H1 (cell line): ENCODE measurements around the gene PI4K2A. TPM values are rescaled to one million over a fixed set of nuclear protein-coding genes. Genes with fewer than 3 reads are reported as not detected.

Experiments
- BACH1 ChIP-seq: IDR thresholded peaks from 2 replicates; pipeline ENCODE4 v1.6.1; 2012; ENCODE audit warnings: low read length, improper control_type of control experiment
- CHD1 ChIP-seq: IDR thresholded peaks from 2 replicates; pipeline ENCODE4 v1.6.1; 2012; ENCODE audit warnings: low read depth, low read length, improper control_type of control experiment
- CTBP2 ChIP-seq: IDR thresholded peaks from 2 replicates; pipeline ENCODE4 v1.7.0; 2011; ENCODE audit warnings: borderline replicate concordance, mild to moderate bottlenecking, moderate library complexity, mixed read lengths, low read length; ENCODE audit not compliant: insufficient read depth, insufficient read length
- EGR1 ChIP-seq: IDR thresholded peaks from 2 replicates; pipeline ENCODE4 v1.6.1; 2011; ENCODE audit warnings: low read depth, low read length, borderline replicate concordance
- HDAC2 ChIP-seq, 2 experiments: fragments of 300-600 bp in 1 of 2; sonication (generic) in 1 of 2; IDR thresholded peaks; 2 replicates each; pipeline ENCODE4 v1.6.1; 2011 to 2012; ENCODE audit warnings: low read depth in 2 of 2, low read length in 2 of 2, mild to moderate bottlenecking in 2 of 2, moderate library complexity in 2 of 2, borderline replicate concordance in 1 of 2, inconsistent platforms in 1 of 2
- KDM1A ChIP-seq: fragments of 200-600, 300-600 bp; sonication (generic); IDR thresholded peaks from 2 replicates; pipeline ENCODE4 v1.7.1; 2016; ENCODE audit warnings: mild to moderate bottlenecking, low read length, borderline replicate concordance
- RBBP5 ChIP-seq: IDR thresholded peaks from 2 replicates; pipeline ENCODE4 v1.7.1; 2012; ENCODE audit warnings: low read depth, mild to moderate bottlenecking, inconsistent platforms, low read length, moderate library complexity, borderline replicate concordance
- SP1 ChIP-seq: IDR thresholded peaks from 2 replicates; pipeline ENCODE4 v1.6.1; 2011; ENCODE audit warnings: low read depth, low read length
- TAF1 ChIP-seq: IDR thresholded peaks from 2 replicates; pipeline ENCODE4 v1.6.1; 2011; ENCODE audit warnings: mild to moderate bottlenecking, low read depth, low read length
- TEAD4 ChIP-seq: IDR thresholded peaks from 2 replicates; pipeline ENCODE4 v1.6.1; 2012; ENCODE audit warnings: low read depth, low read length, inconsistent platforms, mixed read lengths
- polyA plus RNA-seq, 7 experiments: library from polyadenylated mRNA; depleted of rRNA in 3 of 7; stranded (reverse) in 5 of 7; unstranded in 2 of 7; fragments of >200 nt in 5 of 7; fragments of 200-250 nt in 2 of 7; gene quantifications; 1 replicate in 5 of 7; 2 replicates in 1 of 7; 4 replicates in 1 of 7; pipeline versions ENCODE4 v1.2.1 to v1.2.3, GENCODE V29; 2011 to 2013; ENCODE audit warnings: missing spikeins in 2 of 7, mixed read lengths in 2 of 7
- total RNA-seq: library from RNA; stranded (reverse); fragmentation: NEBNext Ultra II Directional; extraction: Animal tissue kit (Norgen Biotek cat#: 25700); gene quantifications from 2 replicates; pipeline ENCODE4 v1.2.1, GENCODE V29; 2021
- TF ChIP-seq, protein P1 (sequence below): fragments of 300-600 bp; sonication (generic); IDR thresholded peaks from 2 replicates; pipeline ENCODE4 v1.7.1; 2012; ENCODE audit warnings: low read length, moderate library complexity, mild to moderate bottlenecking, inconsistent platforms; ENCODE audit not compliant: insufficient replicate concordance

PI4K2A gene
- total and polyA plus RNA-seq, 2 of the 8 experiments (the other 6 are each of a cell fraction or from before 2014, with no cell fraction given), result 20.7 to 21.9 TPM

DNA sequence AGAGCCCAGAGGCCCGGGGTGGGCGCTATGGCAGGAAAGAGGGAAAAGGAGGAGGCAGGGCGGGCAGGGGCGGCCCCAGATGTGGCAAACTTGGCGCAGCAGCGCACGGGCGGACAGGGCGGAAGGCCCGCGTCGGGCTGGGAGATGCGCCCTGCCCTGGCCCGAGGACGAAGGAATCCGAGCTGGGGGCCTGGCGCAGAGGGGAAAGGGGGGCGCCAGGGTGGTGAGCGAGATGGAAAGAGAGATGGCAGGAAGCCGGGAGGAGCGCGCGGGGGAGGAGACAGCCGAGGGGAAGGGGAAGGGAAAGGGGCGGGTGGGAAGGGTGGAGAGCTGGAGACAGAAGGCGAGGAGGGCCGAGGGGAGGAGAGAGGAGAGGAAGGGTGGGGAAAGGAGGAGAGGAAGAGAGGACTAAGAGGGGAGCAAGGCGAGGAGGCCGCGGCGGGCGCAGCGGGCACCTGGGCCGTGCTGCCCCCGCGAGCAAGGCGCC lies 72.9 kb downstream of the PI4K2A start, which contains the start of gene MARVELD1 (continued):
- TF ChIP-seq, protein P1, sequence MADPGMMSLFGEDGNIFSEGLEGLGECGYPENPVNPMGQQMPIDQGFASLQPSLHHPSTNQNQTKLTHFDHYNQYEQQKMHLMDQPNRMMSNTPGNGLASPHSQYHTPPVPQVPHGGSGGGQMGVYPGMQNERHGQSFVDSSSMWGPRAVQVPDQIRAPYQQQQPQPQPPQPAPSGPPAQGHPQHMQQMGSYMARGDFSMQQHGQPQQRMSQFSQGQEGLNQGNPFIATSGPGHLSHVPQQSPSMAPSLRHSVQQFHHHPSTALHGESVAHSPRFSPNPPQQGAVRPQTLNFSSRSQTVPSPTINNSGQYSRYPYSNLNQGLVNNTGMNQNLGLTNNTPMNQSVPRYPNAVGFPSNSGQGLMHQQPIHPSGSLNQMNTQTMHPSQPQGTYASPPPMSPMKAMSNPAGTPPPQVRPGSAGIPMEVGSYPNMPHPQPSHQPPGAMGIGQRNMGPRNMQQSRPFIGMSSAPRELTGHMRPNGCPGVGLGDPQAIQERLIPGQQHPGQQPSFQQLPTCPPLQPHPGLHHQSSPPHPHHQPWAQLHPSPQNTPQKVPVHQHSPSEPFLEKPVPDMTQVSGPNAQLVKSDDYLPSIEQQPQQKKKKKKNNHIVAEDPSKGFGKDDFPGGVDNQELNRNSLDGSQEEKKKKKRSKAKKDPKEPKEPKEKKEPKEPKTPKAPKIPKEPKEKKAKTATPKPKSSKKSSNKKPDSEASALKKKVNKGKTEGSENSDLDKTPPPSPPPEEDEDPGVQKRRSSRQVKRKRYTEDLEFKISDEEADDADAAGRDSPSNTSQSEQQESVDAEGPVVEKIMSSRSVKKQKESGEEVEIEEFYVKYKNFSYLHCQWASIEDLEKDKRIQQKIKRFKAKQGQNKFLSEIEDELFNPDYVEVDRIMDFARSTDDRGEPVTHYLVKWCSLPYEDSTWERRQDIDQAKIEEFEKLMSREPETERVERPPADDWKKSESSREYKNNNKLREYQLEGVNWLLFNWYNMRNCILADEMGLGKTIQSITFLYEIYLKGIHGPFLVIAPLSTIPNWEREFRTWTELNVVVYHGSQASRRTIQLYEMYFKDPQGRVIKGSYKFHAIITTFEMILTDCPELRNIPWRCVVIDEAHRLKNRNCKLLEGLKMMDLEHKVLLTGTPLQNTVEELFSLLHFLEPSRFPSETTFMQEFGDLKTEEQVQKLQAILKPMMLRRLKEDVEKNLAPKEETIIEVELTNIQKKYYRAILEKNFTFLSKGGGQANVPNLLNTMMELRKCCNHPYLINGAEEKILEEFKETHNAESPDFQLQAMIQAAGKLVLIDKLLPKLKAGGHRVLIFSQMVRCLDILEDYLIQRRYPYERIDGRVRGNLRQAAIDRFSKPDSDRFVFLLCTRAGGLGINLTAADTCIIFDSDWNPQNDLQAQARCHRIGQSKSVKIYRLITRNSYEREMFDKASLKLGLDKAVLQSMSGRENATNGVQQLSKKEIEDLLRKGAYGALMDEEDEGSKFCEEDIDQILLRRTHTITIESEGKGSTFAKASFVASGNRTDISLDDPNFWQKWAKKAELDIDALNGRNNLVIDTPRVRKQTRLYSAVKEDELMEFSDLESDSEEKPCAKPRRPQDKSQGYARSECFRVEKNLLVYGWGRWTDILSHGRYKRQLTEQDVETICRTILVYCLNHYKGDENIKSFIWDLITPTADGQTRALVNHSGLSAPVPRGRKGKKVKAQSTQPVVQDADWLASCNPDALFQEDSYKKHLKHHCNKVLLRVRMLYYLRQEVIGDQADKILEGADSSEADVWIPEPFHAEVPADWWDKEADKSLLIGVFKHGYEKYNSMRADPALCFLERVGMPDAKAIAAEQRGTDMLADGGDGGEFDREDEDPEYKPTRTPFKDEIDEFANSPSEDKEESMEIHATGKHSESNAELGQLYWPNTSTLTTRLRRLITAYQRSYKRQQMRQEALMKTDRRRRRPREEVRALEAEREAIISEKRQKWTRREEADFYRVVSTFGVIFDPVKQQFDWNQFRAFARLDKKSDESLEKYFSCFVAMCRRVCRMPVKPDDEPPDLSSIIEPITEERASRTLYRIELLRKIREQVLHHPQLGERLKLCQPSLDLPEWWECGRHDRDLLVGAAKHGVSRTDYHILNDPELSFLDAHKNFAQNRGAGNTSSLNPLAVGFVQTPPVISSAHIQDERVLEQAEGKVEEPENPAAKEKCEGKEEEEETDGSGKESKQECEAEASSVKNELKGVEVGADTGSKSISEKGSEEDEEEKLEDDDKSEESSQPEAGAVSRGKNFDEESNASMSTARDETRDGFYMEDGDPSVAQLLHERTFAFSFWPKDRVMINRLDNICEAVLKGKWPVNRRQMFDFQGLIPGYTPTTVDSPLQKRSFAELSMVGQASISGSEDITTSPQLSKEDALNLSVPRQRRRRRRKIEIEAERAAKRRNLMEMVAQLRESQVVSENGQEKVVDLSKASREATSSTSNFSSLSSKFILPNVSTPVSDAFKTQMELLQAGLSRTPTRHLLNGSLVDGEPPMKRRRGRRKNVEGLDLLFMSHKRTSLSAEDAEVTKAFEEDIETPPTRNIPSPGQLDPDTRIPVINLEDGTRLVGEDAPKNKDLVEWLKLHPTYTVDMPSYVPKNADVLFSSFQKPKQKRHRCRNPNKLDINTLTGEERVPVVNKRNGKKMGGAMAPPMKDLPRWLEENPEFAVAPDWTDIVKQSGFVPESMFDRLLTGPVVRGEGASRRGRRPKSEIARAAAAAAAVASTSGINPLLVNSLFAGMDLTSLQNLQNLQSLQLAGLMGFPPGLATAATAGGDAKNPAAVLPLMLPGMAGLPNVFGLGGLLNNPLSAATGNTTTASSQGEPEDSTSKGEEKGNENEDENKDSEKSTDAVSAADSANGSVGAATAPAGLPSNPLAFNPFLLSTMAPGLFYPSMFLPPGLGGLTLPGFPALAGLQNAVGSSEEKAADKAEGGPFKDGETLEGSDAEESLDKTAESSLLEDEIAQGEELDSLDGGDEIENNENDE, result no peak
- peak; percentile 66; the same call in 1 of the 2 replicates for TF ChIP-seq EGR1
- TF ChIP-seq RBBP5, result peak; percentile 28; the same call in 1 of the 2 replicates
- no peak for TF ChIP-seq BACH1
- 0 out of 4 replicates have a peak, but pooled peaks of 1 of the 2 experiments have one; percentile 14 for TF ChIP-seq HDAC2 (IDR thresholded peaks at IDR 0.05; ENCODE audit: borderline replicate concordance in 1 of 2, low read depth in 2 of 2, low read length in 2 of 2)
- no peak for TF ChIP-seq SP1
- TF ChIP-seq CTBP2, result peak; percentile 49
- no peak for TF ChIP-seq CHD1
- no peak for TF ChIP-seq KDM1A
- peak; percentile 31; the same call in 1 of the 2 replicates for TF ChIP-seq TAF1
- TF ChIP-seq TEAD4, result no peak; the same call in 1 of the 2 replicates
